PFSK-1 (cell line): ENCODE measurements around the gene AKAP13.

Experiments used
- TAF1 ChIP-seq: IDR thresholded peaks from 2 replicates; pipeline ENCODE4 v1.6.1; 2012; ENCODE audit warnings: low read length, control low read depth, borderline replicate concordance; ENCODE audit not compliant: insufficient read depth
- TF ChIP-seq, protein P1 (sequence below), 2 experiments: IDR thresholded peaks; 2 replicates each; pipeline versions ENCODE4 v1.6.1 to v1.8.0; 2011 to 2012; ENCODE audit warnings: low read depth in 2 of 2, low read length in 2 of 2, control low read depth in 1 of 2, inconsistent platforms in 1 of 2, mild to moderate bottlenecking in 1 of 2, moderate library complexity in 1 of 2; ENCODE audit not compliant: insufficient read depth in 1 of 2

DNA sequence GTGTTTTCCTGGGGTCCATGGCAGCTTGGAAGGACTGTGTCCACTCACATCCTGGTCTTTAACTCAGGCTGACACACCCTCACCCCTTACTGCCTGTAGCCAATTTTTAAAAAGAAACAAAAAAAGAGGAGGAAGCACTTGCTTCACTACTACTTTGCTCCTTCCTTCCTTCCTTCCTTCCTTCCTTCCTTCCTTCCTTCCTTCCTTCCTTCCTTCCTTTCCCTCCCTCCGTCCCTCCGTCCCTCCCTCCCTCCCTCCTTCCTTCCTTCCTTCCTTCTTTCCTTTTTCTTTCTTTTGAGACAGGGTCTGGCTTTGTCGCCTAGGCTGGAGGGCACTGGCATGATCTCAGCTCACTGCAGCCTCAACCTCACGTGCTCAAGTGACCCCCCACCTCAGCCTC lies 25.5 kb upstream of the AKAP13 start:
- TF ChIP-seq TAF1: no peak
- TF ChIP-seq, protein P1, sequence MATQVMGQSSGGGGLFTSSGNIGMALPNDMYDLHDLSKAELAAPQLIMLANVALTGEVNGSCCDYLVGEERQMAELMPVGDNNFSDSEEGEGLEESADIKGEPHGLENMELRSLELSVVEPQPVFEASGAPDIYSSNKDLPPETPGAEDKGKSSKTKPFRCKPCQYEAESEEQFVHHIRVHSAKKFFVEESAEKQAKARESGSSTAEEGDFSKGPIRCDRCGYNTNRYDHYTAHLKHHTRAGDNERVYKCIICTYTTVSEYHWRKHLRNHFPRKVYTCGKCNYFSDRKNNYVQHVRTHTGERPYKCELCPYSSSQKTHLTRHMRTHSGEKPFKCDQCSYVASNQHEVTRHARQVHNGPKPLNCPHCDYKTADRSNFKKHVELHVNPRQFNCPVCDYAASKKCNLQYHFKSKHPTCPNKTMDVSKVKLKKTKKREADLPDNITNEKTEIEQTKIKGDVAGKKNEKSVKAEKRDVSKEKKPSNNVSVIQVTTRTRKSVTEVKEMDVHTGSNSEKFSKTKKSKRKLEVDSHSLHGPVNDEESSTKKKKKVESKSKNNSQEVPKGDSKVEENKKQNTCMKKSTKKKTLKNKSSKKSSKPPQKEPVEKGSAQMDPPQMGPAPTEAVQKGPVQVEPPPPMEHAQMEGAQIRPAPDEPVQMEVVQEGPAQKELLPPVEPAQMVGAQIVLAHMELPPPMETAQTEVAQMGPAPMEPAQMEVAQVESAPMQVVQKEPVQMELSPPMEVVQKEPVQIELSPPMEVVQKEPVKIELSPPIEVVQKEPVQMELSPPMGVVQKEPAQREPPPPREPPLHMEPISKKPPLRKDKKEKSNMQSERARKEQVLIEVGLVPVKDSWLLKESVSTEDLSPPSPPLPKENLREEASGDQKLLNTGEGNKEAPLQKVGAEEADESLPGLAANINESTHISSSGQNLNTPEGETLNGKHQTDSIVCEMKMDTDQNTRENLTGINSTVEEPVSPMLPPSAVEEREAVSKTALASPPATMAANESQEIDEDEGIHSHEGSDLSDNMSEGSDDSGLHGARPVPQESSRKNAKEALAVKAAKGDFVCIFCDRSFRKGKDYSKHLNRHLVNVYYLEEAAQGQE (IDR thresholded peaks at IDR 0.05; ENCODE audit: insufficient read depth in 1 of 2, low read depth in 2 of 2, low read length in 2 of 2): no peak
